IMR-90 (cell line): Measurements from ENCODE around the gene TCP11L1.
"Not testable (repeated sequence)": the region's sequence is repeated elsewhere in the genome, so short reads cannot be mapped to it uniquely, and the experiment has no call there.

Experiments
- MAFK ChIP-seq: IDR thresholded peaks from 2 replicates; pipeline ENCODE4 v1.6.1; 2012; ENCODE audit warnings: low read depth, low read length, improper control_type of control experiment
- POLR2A ChIP-seq: IDR thresholded peaks from 2 replicates; pipeline ENCODE4 v1.6.1; 2012; ENCODE audit warnings: mild to moderate bottlenecking, low read depth, low read length
- TF ChIP-seq, protein P1 (sequence below): fragments of 150-350 bp; IDR thresholded peaks from 2 replicates; pipeline ENCODE4 v1.6.1; 2017; ENCODE audit warnings: mild to moderate bottlenecking, antibody characterized with exemption, low read length, low read depth
- TF ChIP-seq, protein P2 (sequence below): conservative IDR thresholded peaks from 2 replicates; pipeline ENCODE4 v1.5.1; 2012; ENCODE audit warnings: mild to moderate bottlenecking, low read depth, low read length, improper control_type of control experiment

GRCh38 chr11:33049565-33050408 is 10.4 kb downstream of the TCP11L1 start:
- TF ChIP-seq, protein P1, sequence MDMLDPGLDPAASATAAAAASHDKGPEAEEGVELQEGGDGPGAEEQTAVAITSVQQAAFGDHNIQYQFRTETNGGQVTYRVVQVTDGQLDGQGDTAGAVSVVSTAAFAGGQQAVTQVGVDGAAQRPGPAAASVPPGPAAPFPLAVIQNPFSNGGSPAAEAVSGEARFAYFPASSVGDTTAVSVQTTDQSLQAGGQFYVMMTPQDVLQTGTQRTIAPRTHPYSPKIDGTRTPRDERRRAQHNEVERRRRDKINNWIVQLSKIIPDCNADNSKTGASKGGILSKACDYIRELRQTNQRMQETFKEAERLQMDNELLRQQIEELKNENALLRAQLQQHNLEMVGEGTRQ: not testable (repeated sequence)
- TF ChIP-seq, protein P2, sequence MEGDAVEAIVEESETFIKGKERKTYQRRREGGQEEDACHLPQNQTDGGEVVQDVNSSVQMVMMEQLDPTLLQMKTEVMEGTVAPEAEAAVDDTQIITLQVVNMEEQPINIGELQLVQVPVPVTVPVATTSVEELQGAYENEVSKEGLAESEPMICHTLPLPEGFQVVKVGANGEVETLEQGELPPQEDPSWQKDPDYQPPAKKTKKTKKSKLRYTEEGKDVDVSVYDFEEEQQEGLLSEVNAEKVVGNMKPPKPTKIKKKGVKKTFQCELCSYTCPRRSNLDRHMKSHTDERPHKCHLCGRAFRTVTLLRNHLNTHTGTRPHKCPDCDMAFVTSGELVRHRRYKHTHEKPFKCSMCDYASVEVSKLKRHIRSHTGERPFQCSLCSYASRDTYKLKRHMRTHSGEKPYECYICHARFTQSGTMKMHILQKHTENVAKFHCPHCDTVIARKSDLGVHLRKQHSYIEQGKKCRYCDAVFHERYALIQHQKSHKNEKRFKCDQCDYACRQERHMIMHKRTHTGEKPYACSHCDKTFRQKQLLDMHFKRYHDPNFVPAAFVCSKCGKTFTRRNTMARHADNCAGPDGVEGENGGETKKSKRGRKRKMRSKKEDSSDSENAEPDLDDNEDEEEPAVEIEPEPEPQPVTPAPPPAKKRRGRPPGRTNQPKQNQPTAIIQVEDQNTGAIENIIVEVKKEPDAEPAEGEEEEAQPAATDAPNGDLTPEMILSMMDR: not testable (repeated sequence)
- not testable (repeated sequence) for TF ChIP-seq POLR2A, MAFK
